Ishikawa (cell line): ENCODE measurements around the gene BLMH.

Experiments used
- CEBPB ChIP-seq: IDR thresholded peaks from 2 replicates; pipeline ENCODE4 v1.6.1; 2012
- CREB1 ChIP-seq: IDR thresholded peaks from 2 replicates; pipeline ENCODE4 v1.6.1; 2012; ENCODE audit warnings: low read depth
- EGR1 ChIP-seq: IDR thresholded peaks from 2 replicates; pipeline ENCODE4 v1.6.1; 2012
- EP300 ChIP-seq: IDR thresholded peaks from 2 replicates; pipeline ENCODE4 v1.6.1; 2012; ENCODE audit warnings: borderline replicate concordance
- FOXM1 ChIP-seq: IDR thresholded peaks from 2 replicates; pipeline ENCODE4 v1.6.1; 2012; ENCODE audit warnings: low read depth, borderline replicate concordance
- MAX ChIP-seq: IDR thresholded peaks from 2 replicates; pipeline ENCODE4 v1.6.1; 2012
- NFIC ChIP-seq: IDR thresholded peaks from 2 replicates; pipeline ENCODE4 v1.6.1; 2012
- RAD21 ChIP-seq: IDR thresholded peaks from 2 replicates; pipeline ENCODE4 v1.6.1; 2012; ENCODE audit warnings: low read depth
- REST ChIP-seq: IDR thresholded peaks from 2 replicates; pipeline ENCODE4 v1.6.1; 2012; ENCODE audit warnings: low read depth, mild to moderate bottlenecking
- TAF1 ChIP-seq: IDR thresholded peaks from 2 replicates; pipeline ENCODE4 v1.6.1; 2012; ENCODE audit warnings: low read depth, mild to moderate bottlenecking
- TCF12 ChIP-seq: IDR thresholded peaks from 2 replicates; pipeline ENCODE4 v1.6.1; 2012; ENCODE audit warnings: low read depth
- TEAD4 ChIP-seq: IDR thresholded peaks from 2 replicates; pipeline ENCODE4 v1.6.1; 2012
- USF1 ChIP-seq: IDR thresholded peaks from 2 replicates; pipeline ENCODE4 v1.6.1; 2012
- YY1 ChIP-seq: IDR thresholded peaks from 2 replicates; pipeline ENCODE4 v1.6.1; 2012; ENCODE audit warnings: low read depth
- ZBTB7A ChIP-seq: IDR thresholded peaks from 2 replicates; pipeline ENCODE4 v1.6.1; 2012; ENCODE audit warnings: low read depth

BLMH gene

GRCh38 chr17:30241051-30241450 is 50.7 kb downstream of the BLMH start:
- TF ChIP-seq EP300 (no peak), TAF1 (no peak), FOXM1 (no peak), TCF12 (no peak), TEAD4 (no peak), ZBTB7A (no peak), MAX (no peak), USF1 (no peak), YY1 (no peak), EGR1 (no peak), REST (no peak), NFIC (no peak), CEBPB (no peak), RAD21 (no peak), CREB1 (no peak)

GRCh38 chr17:30240177-30240576 is 51.6 kb downstream of the BLMH start:
- TF ChIP-seq CREB1 (no peak), ZBTB7A (no peak), EGR1 (no peak), RAD21 (no peak)

- TF ChIP-seq TCF12 (no peak), TAF1 (no peak), USF1 (no peak), YY1 (no peak), NFIC (no peak), CREB1 (no peak), RAD21 (no peak), CEBPB (no peak), TEAD4 (no peak), EP300 (no peak), ZBTB7A (no peak), REST (no peak), EGR1 (no peak), MAX (no peak), FOXM1 (no peak)
Measured at GRCh38 chr17:30239089-30239462, 52.7 kb downstream of the BLMH start.

- TF ChIP-seq EGR1 (no peak), TAF1 (no peak), REST (no peak), FOXM1 (no peak), CEBPB (no peak), CREB1 (no peak), TCF12 (no peak), USF1 (no peak), TEAD4 (no peak), RAD21 (no peak), YY1 (no peak), NFIC (no peak), EP300 (no peak), ZBTB7A (no peak), MAX (no peak)
Measured at GRCh38 chr17:30238387-30239088, 53.2 kb downstream of the BLMH start.
